DND-41 (cell line): Measurements from ENCODE around the gene ACTMAP.

ENCODE experiments used
- EZH2 ChIP-seq: IDR thresholded peaks from 3 replicates; pipeline ENCODE4 v1.6.1; 2012; ENCODE audit warnings: borderline replicate concordance, low read depth, mild to moderate bottlenecking, moderate library complexity, low read length, inconsistent platforms; ENCODE audit not compliant: severe bottlenecking
- TF ChIP-seq, protein P1 (sequence below): IDR thresholded peaks from 2 replicates; pipeline ENCODE4 v1.5.1; 2012; ENCODE audit warnings: borderline replicate concordance, low read length, moderate library complexity, mild to moderate bottlenecking; ENCODE audit not compliant: poor library complexity, severe bottlenecking; ENCODE audit errors: extremely low read depth

DNA sequence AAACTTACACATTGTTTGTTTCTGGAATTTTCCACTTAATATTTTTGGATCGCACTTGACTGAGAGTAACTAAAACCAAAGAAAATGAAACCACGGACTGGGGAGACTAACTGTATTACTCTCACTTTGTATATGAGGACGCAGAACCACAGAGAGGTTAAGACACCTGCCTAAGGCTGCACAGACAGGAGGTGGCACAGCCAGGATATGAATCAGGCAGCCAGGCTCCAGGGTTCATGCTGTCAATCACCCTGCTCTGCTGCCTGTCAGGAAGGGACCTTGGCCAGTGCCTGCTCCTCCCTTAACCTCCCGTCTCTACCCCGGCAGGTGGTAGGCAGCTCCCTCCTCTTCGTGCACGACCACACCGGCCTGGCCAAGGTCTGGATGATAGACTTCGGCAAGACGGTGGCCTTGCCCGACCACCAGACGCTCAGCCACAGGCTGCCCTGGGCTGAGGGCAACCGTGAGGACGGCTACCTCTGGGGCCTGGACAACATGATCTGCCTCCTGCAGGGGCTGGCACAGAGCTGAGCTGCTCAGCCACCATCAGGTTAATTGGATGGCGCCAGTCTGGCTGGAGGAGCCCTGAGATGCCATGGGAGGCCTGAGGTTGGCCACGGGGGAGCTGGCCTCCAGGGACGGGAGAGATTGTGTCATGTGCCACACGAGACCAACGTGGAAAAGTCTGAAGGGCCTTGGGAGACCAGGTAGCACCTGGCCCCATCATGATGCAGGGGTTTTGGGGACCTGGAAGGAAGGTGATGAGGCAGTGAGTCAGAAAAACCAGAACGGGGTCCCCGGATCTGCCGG is 11.0 kb downstream of the ACTMAP start:
- TF ChIP-seq, protein P1, sequence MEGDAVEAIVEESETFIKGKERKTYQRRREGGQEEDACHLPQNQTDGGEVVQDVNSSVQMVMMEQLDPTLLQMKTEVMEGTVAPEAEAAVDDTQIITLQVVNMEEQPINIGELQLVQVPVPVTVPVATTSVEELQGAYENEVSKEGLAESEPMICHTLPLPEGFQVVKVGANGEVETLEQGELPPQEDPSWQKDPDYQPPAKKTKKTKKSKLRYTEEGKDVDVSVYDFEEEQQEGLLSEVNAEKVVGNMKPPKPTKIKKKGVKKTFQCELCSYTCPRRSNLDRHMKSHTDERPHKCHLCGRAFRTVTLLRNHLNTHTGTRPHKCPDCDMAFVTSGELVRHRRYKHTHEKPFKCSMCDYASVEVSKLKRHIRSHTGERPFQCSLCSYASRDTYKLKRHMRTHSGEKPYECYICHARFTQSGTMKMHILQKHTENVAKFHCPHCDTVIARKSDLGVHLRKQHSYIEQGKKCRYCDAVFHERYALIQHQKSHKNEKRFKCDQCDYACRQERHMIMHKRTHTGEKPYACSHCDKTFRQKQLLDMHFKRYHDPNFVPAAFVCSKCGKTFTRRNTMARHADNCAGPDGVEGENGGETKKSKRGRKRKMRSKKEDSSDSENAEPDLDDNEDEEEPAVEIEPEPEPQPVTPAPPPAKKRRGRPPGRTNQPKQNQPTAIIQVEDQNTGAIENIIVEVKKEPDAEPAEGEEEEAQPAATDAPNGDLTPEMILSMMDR = no peak
- TF ChIP-seq EZH2 = no peak
